B cell (primary cell): ENCODE measurements around the gene MAP3K4.

Experiments
- EZH2 ChIP-seq: IDR thresholded peaks from 2 replicates; pipeline ENCODE4 v1.6.1; 2012; ENCODE audit warnings: borderline replicate concordance, low read depth, mild to moderate bottlenecking, moderate library complexity, low read length; ENCODE audit not compliant: insufficient read depth, poor library complexity, severe bottlenecking
- TF ChIP-seq, protein P1 (sequence below): fragments of 200-600 bp; IDR thresholded peaks from one replicate; pipeline ENCODE4 v1.8.0; 2022; ENCODE audit warnings: antibody characterized with exemption, mild to moderate bottlenecking

DNA sequence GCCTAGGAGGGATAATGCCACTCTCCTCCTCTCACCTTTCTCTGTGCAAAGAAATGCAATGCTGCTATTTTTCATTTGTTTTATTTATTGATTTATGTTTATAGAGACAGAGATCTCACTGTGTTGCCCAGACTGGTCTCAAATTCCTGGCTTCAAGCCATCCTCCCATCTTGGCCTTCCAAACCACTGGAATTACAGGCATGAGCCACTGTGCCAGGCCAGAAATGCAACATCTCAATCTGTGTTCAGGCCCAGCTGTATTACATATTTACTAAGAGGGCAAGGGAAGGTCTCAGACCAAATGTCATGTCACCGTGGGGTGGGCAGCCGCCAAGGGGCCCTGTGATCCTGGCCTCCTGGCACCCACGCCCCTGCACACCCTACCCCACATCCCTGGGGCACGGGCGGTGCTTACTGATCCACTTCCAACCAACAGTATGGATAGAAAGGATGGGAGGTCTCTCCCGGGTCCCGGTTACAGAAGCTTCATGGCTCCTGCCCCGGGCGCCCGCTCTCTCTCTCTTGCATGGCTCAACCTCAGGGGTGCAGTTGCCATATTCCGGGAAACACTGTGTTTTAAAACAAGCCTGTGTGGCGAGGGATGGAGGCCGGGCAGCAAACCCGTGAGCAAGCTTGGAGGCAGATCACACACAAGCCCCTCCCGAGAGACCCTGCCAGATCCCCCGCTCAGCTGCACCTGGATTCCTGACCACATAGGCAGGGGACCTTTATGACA lies 170.5 kb downstream of the MAP3K4 start:
- TF ChIP-seq, protein P1, sequence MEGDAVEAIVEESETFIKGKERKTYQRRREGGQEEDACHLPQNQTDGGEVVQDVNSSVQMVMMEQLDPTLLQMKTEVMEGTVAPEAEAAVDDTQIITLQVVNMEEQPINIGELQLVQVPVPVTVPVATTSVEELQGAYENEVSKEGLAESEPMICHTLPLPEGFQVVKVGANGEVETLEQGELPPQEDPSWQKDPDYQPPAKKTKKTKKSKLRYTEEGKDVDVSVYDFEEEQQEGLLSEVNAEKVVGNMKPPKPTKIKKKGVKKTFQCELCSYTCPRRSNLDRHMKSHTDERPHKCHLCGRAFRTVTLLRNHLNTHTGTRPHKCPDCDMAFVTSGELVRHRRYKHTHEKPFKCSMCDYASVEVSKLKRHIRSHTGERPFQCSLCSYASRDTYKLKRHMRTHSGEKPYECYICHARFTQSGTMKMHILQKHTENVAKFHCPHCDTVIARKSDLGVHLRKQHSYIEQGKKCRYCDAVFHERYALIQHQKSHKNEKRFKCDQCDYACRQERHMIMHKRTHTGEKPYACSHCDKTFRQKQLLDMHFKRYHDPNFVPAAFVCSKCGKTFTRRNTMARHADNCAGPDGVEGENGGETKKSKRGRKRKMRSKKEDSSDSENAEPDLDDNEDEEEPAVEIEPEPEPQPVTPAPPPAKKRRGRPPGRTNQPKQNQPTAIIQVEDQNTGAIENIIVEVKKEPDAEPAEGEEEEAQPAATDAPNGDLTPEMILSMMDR, result no peak
- TF ChIP-seq EZH2, result no peak
